Esophagus muscularis mucosa (tissue), 3 donors: ENCODE data around the gene PGP.

ENCODE experiments used
- POLR2A ChIP-seq: fragments of 450-650 bp; IDR thresholded peaks from one replicate; pipeline ENCODE4 v1.6.1; 2017; ENCODE audit warnings: antibody characterized with exemption, moderate library complexity, mild to moderate bottlenecking, low read depth
- TF ChIP-seq, protein P1 (sequence below), 3 experiments: fragments of 200-600 bp in 2 of 3; fragments of 450-650 bp in 1 of 3; sonication (generic) in 2 of 3; IDR thresholded peaks; one replicate each; pipeline ENCODE4 v1.5.1; 2017 to 2019; ENCODE audit warnings: antibody characterized with exemption in 3 of 3, mild to moderate bottlenecking in 2 of 3, moderate library complexity in 1 of 3

DNA sequence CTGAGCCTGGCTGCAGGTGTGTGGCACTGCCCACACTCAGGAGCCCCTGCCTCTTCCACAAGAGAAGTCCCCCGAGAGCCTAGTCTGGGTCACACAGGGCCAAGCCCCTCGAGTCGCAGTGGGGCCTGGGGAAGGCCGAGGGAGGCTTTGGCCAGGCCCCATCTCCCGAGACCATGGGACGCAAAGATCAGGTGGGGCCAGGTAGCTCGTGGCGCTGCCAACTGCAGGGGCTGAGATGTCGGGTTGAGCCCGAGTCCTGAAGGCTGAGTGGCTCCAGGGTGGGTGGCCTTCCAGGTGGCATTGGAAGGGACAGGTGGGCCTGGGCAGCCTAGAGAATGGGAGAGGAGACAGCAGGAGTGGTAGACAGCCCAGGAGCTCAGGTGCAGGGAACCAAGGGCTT is 52.7 kb downstream of the PGP start:
- TF ChIP-seq, protein P1, sequence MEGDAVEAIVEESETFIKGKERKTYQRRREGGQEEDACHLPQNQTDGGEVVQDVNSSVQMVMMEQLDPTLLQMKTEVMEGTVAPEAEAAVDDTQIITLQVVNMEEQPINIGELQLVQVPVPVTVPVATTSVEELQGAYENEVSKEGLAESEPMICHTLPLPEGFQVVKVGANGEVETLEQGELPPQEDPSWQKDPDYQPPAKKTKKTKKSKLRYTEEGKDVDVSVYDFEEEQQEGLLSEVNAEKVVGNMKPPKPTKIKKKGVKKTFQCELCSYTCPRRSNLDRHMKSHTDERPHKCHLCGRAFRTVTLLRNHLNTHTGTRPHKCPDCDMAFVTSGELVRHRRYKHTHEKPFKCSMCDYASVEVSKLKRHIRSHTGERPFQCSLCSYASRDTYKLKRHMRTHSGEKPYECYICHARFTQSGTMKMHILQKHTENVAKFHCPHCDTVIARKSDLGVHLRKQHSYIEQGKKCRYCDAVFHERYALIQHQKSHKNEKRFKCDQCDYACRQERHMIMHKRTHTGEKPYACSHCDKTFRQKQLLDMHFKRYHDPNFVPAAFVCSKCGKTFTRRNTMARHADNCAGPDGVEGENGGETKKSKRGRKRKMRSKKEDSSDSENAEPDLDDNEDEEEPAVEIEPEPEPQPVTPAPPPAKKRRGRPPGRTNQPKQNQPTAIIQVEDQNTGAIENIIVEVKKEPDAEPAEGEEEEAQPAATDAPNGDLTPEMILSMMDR (IDR thresholded peaks at IDR 0.05): no peak
- no peak for TF ChIP-seq POLR2A
